ENCODE data around the gene CIC.

DNA sequence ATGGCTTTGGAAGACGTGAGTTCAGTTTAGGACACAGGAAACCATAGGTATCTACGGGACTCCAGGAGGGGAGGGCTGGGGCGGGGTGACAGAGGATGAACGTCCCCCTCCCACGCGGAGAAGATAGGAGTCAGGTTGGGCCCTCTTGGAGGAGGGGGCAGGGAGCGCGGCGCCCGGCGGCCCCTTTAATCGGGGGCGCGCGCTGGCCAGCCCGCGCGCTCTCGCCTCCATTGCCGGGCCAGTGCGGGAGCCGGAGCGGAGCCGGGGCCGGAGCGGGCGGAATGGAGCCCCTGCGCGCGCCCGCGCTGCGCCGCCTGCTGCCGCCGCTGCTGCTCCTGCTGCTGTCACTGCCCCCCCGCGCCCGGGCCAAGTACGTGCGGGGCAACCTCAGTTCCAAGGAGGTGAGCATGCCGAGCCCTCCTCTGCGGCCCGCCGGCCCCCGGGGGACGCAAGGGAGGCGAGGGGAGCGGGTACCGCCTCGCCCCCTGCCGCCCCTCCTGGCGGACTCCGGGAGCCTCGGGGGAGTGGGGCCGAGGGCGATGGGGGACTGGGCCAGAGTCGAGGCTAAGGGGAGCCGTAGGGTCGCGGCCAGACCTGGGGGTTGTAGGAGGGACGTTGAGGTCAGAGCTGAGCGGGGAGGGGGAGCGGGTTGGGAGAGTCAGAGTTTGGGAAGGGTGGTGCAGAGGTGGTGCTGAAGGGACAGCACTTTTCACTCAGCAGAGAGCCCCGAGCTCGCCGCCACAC, 44.2 kb downstream of the CIC start, which contains the start of gene TMEM145:
- TF ChIP-seq, protein P1, sequence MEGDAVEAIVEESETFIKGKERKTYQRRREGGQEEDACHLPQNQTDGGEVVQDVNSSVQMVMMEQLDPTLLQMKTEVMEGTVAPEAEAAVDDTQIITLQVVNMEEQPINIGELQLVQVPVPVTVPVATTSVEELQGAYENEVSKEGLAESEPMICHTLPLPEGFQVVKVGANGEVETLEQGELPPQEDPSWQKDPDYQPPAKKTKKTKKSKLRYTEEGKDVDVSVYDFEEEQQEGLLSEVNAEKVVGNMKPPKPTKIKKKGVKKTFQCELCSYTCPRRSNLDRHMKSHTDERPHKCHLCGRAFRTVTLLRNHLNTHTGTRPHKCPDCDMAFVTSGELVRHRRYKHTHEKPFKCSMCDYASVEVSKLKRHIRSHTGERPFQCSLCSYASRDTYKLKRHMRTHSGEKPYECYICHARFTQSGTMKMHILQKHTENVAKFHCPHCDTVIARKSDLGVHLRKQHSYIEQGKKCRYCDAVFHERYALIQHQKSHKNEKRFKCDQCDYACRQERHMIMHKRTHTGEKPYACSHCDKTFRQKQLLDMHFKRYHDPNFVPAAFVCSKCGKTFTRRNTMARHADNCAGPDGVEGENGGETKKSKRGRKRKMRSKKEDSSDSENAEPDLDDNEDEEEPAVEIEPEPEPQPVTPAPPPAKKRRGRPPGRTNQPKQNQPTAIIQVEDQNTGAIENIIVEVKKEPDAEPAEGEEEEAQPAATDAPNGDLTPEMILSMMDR (IDR thresholded peaks at IDR 0.05), result peak; percentile 49; the same call in 1 of the 2 replicates
- TF ChIP-seq ZFX (IDR thresholded peaks at IDR 0.05; ENCODE audit: borderline replicate concordance), result no peak
